SK-N-MC (cell line): ENCODE measurements around the gene IL5.

Source experiments
- EZH2 ChIP-seq: fragments of 200-600 bp; sonication (generic); IDR thresholded peaks from one replicate; pipeline ENCODE4 v1.6.1; 2017; ENCODE audit warnings: antibody characterized with exemption
- FOXP2 ChIP-seq: optimal IDR thresholded peaks from 2 replicates; pipeline ENCODE3; 2011; ENCODE audit warnings: mild to moderate bottlenecking, moderate library complexity; ENCODE audit not compliant: insufficient read depth; ENCODE audit errors: extremely low read length, control extremely low read depth
- POLR2AphosphoS5 ChIP-seq: IDR thresholded peaks from 2 replicates; pipeline ENCODE4 v1.6.1; 2012; ENCODE audit warnings: mild to moderate bottlenecking, low read depth, low read length, borderline replicate concordance

DNA sequence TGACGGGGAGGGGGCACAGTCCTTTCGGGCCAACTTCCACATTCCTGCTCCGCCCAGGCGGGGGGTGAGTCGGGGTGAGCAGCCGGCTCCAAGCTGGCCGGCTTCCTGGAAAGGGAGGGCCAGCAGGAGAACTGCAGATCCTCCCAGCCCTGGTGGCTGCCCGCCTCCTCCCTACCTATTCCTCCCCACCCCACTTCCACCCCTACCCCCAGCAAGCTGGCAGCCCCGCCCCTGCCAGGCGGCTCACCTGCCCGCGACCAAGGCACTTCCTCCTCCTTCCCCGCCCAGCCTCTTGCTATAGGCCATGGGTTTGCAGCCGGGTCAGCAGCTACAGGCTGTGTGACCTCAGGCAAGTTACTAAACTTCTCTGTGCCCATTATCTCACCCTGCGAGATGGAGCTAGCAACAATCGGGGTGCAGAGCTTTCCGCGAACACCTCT, 47.1 kb downstream of the IL5 start:
- TF ChIP-seq EZH2 (no peak), POLR2AphosphoS5 (no peak), FOXP2 (no peak)
